HG03354 (cell line): Measurements from ENCODE around the gene AKR1C4.
"Not testable (repeated sequence)": the region's sequence is repeated elsewhere in the genome, so short reads cannot be mapped to it uniquely, and the experiment has no call there.

Source experiments
- ATAC-seq: cut with Tn5 transposase; IDR thresholded peaks from one replicate; pipeline ENCODE4 v1.9.1; 2021; ENCODE audit warnings: mild to moderate bottlenecking; ENCODE audit not compliant: unreplicated experiment, poor library complexity, severe bottlenecking

Gene AKR1C4

GRCh38 chr10:5196702-5197113, at the start of gene AKR1C4:
TSS of gene AKR1C4 (plus strand) at chr10:5196837. CDS start at chr10:5196868, 31 bp downstream.
- no peak for ATAC-seq

DNA sequence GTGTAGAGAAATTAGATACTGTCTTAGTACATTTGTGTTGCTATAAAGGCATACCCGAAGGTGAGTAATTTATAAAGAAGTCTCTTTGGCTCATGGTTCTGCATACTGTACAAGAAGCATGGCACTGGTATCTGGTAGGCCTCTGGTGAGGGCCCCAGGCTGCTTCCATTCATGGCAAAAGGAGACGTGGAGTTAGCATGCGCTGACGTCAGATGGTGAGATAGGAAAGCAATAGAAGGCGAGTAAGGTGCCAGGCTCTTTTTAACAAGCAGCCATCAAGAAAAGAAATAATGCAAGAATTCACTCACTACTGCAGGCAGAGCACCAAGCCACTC, 49.8 kb upstream of the AKR1C4 start:
- no peak for ATAC-seq

DNA sequence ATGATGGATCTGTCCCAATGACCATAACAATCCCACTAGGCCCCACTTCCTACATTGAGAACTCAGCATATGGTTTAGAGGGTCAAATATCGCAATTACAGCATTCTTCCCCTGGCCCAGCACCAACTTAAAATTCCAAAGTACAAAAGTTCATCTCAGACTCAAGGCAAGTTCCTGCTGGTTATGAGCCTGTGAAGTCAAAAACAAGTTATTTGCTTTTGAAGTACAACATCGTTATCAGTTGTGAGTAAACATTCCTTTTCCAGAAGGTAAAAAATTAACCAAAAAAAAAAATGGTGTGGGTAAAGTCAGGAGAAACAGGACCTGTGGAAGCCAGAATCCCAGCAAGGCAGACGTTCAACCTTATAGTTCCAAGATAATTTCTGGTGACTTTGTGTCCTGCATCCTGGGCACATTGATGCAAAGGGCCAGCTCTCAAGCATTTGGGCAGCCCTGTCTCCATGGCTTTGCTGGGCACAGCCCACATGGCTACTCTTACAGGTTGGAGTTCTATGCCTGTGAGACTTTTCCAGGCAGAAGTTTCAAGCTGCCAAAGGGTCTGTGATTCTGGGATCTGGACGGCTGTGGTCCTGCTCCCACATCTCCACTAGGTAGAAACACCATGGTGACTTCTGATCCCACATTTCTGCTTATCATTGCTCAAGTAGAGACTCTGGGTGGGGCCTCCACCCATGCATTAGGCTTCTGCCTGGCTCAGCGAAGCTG, 49.2 kb upstream of the AKR1C4 start:
- no peak for ATAC-seq

DNA sequence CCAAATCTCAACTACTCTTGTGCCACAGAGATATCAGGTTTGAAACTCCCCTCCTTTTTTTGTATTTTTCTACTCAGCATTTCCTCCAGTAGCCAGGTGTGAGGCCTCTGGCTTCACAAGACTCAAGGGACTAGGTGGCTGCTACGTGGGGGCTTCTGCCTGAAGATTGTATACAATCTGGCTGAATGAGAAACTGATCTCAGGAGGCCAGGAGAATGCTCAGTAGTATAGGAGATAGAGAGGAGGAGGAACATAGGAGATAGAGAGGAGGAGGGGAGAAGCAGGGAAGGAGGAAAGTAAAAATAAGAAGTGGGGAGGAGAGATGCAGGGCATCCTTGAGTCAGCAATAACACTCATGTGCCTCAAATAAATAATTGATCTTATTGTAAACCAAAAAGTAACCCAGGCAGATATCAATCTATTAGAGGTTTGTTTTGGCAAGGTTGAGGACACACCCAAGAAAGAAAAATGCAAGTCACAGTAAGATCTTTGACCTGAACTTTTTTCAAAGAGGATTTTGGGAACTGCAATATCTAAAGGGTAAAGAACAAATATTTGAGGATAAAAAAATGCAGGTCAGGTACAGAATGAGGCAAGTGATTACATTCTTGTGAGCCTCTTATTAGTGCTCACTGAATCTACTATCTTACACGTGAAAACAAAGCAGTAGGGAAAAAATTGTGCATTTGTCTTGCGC, 48.5 kb upstream of the AKR1C4 start:
- ATAC-seq, result no peak

DNA sequence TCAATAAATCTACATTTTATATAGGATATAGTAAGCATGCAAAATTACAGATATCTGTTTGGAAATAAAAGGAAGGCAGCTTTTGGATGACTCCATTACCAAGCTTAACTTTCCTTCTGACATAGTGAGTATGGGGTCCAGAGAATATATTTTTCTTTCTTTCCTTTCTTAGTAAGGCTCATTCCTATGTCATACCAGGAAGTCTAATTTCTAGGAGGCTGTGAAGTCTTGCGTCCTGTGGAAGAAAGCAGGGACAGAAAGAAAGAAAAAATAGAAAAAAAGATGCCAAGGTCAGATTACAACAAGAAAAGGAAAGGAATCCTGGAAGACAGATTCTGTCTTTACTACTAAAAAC, 48.0 kb upstream of the AKR1C4 start:
- ATAC-seq, result no peak

- no peak for ATAC-seq
Observed at GRCh38 chr10:5151076-5151475, 45.6 kb upstream of the AKR1C4 start.

GRCh38 chr10:5155951-5156350, 40.7 kb upstream of the AKR1C4 start:
- ATAC-seq, result no peak

DNA sequence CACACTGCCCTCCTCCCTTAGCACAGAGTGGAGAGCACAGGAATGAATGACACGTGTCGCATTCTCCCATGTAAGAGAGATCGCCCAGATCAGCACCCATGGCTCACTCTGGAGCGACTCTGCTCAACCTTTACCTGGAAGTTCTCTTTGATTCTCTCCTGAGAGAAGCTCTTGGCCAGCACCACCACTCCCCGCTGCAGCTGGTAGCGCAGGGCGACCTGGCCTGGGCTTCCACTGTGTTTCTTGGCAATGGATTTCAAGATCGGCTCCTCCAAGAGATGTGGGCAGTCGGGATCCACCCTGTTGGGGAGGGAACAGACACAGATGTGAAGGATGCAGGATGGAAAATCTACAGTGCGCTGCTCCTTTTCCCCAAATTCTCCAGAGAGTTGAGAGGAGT, 39.1 kb upstream of the AKR1C4 start:
- no peak for ATAC-seq

- no peak for ATAC-seq
Observed at GRCh38 chr10:5159126-5159525, 37.5 kb upstream of the AKR1C4 start.

- ATAC-seq, result no peak
Observed at GRCh38 chr10:5163487-5163886, 33.1 kb upstream of the AKR1C4 start.

GRCh38 chr10:5165738-5166137, 30.9 kb upstream of the AKR1C4 start:
- ATAC-seq, result no peak

GRCh38 chr10:5168897-5169420, 27.7 kb upstream of the AKR1C4 start:
- no peak for ATAC-seq

GRCh38 chr10:5175581-5175980, 21.1 kb upstream of the AKR1C4 start:
- not testable (repeated sequence) for ATAC-seq

GRCh38 chr10:5180503-5180902, 16.1 kb upstream of the AKR1C4 start:
- ATAC-seq, result not testable (repeated sequence)

GRCh38 chr10:5183923-5184322, 12.7 kb upstream of the AKR1C4 start:
- no peak for ATAC-seq

GRCh38 chr10:5184987-5185775, 11.5 kb upstream of the AKR1C4 start, which contains the start of gene AKR1C8:
TSS of gene AKR1C8 (minus strand) at chr10:5185150. CDS start at chr10:5185104, 46 bp downstream.
- ATAC-seq, result no peak

DNA sequence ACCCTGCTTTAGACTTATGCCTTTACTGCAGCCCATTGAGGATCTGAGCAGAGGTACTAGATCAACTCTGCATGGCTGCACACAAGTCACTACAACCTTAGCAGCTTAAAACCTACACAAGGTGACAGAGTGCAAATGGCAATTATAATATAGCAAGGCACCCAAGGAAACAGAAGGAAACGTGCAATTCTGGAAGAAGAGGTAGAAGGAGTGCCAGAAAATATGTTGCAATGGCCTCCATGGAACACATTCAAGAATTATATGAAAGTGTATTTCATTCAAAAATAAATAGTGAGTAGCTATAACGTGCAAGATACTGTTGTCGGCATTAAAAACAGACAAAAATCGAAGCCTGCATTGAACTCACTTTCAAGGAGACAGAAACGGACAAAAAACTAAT, 8.8 kb upstream of the AKR1C4 start:
- no peak for ATAC-seq

- no peak for ATAC-seq
Observed at GRCh38 chr10:5188358-5188757, 8.3 kb upstream of the AKR1C4 start.

GRCh38 chr10:5194431-5194830, 2.2 kb upstream of the AKR1C4 start:
- ATAC-seq, result no peak

DNA sequence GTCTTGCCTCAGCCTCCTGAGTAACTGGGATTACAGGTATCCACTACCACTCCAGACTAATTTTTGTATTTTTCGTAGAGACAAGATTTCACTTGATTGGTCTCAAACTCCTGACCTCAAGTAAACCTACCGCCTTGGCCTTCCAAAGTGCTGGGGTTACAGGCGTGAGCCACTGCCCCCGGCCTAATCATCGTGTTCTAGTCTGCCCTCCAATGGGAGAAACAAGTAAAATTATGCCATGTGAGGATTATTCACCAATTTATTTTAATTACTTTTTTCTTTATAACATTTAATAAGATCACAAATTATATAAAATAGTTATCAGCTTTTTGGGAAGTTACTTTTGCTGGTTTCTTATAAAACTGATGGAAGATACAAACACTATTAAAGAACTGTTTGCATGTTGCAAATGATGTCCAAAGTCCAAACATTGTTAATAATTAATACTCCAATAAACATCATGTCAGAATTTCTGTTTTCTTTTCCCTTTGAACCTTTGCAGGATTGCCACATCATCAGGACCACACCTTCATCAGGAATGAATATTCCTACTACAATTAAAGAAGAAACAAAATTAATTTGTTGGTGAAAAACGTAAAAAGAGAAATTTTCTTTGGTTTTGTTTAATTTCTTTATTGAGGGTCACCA, 786 bp upstream of the AKR1C4 start:
- no peak for ATAC-seq
